Suprapubic skin (tissue), 4 donors: ENCODE results near the gene GPR171. TPM values are rescaled to one million over a fixed set of nuclear protein-coding genes. Genes with fewer than 3 reads are reported as not detected.
"Not testable (repeated sequence)": the region's sequence is repeated elsewhere in the genome, so short reads cannot be mapped to it uniquely, and the experiment has no call there.

ENCODE experiments used
- DNase-seq, 2 donors: peaks; one replicate each; pipeline ENCODE4 v3.0.0-alpha.2; 2019; ENCODE audit warnings: low spot score in 2 of 2
- H3K27ac ChIP-seq: fragments of 200-600 bp; sonication (generic); one replicate; pipeline ENCODE4 v1.5.1; 2019
- H3K27me3 ChIP-seq: fragments of 200-600 bp; sonication (generic); one replicate; pipeline ENCODE4 v1.5.1; 2019
- H3K36me3 ChIP-seq: fragments of 200-600 bp; sonication (generic); one replicate; pipeline ENCODE4 v1.5.1; 2019
- H3K4me1 ChIP-seq: fragments of 200-600 bp; sonication (generic); one replicate; pipeline ENCODE4 v1.5.1; 2019
- H3K4me3 ChIP-seq: fragments of 200-600 bp; sonication (generic); one replicate; pipeline ENCODE4 v1.5.1; 2019; ENCODE audit warnings: mild to moderate bottlenecking
- H3K9me3 ChIP-seq: fragments of 200-600 bp; sonication (generic); one replicate; pipeline ENCODE4 v1.5.1; 2019
- EP300 ChIP-seq: sonication (generic); formaldehyde crosslinking; IDR thresholded peaks from one replicate; pipeline ENCODE4 v1.6.1; 2017; ENCODE audit warnings: antibody characterized with exemption
- POLR2A ChIP-seq, 2 donors: fragments of 450-650 bp; IDR thresholded peaks; one replicate each; pipeline ENCODE4 v1.6.1; 2017; ENCODE audit warnings: antibody characterized with exemption in 2 of 2, mild to moderate bottlenecking in 2 of 2, moderate library complexity in 2 of 2
- POLR2AphosphoS5 ChIP-seq, 3 donors: sonication (generic); formaldehyde crosslinking; IDR thresholded peaks; one replicate each; pipeline ENCODE4 v1.6.1; 2017; ENCODE audit warnings: antibody characterized with exemption in 3 of 3
- WGBS: methylation state at CpG from one replicate; pipeline ENCODE4 v1.1.5; 2018; 5-methylcytosine and 5-hydroxymethylcytosine counted together
- total RNA-seq, 4 donors: library from RNA; depleted of rRNA; stranded (reverse); fragments of >200 nt; gene quantifications; one replicate each; pipeline ENCODE4 v1.1.0, GENCODE V29; 2016
- TF ChIP-seq, protein P1 (sequence below), 2 donors: fragments of 200-600 bp in 1 of 2; fragments of 450-650 bp in 1 of 2; sonication (generic) in 1 of 2; IDR thresholded peaks; one replicate each; pipeline ENCODE4 v1.5.1; 2016 to 2019; ENCODE audit warnings: antibody characterized with exemption in 2 of 2, mild to moderate bottlenecking in 1 of 2, moderate library complexity in 1 of 2

Gene GPR171
- total RNA-seq, 4 donors from 2014 or later, result 0.76 to 1.5 (median 1.3) TPM

DNA sequence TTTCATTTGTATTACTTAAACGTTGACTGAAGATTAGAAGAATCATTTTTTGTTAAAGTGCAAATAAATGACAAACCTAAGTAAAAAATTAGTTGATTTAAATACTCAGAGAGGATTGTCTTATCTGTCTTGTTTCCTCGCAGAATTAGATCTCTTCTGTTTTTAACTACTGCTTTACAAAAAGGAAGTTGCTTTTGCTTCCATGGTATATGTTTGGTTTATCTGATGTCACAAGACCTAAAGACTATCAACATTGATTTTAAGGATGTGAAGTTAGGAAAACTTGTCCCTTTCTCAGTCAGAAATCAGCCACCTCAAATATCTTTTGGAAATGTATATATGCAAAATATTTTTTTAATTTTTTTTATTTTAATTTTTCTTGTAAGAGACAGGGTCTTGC lies 28.7 kb downstream of the GPR171 start:
- 81% methylated on average over 2 of the region's 2 CpGs for WGBS
- no peak for DNase-seq

DNA sequence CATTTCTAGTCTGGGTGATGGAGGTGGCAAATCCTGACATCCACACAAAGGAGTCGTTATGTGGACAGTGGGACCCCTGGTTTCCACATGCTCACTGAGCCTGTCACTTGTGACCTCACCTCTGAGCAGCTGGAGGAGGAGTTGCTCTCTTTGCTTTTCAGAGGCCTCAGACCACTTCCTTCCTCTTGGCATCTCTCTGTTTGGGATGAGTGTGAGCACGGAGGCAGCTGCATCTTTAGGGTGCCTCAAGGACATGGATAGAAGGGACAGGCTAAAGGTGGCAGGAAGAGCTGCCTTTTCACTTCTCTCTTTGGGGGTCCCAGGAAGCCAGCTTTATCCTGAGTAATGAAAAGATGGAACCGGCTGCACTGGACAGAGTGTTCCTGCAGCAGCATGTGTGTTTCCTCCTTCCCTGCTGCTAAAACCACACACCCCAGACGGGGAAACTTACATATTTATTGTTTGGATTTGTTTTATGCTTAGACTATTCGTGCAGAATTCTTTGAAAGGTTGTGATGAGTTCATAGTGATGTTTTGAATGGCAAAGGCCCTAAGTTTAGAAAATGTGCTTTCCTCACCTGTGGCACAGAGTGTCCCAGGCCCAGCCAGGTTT lies 31.8 kb downstream of the GPR171 start:
- no peaks in the 10 kb centered on the region for H3K36me3 ChIP-seq
- H3K4me3 ChIP-seq, result no peak overlapping the region
- no peaks in the 10 kb centered on the region for H3K27me3 ChIP-seq
- H3K27ac ChIP-seq, result peak overlapping the region; percentile 12
- H3K9me3 ChIP-seq, result no peaks in the 10 kb centered on the region
- WGBS, result 62% methylated on average over 5 of the region's 5 CpGs
- TF ChIP-seq POLR2AphosphoS5 (IDR thresholded peaks at IDR 0.05) (no peak), EP300 (no peak), POLR2A (IDR thresholded peaks at IDR 0.05) (no peak)
- TF ChIP-seq, protein P1, sequence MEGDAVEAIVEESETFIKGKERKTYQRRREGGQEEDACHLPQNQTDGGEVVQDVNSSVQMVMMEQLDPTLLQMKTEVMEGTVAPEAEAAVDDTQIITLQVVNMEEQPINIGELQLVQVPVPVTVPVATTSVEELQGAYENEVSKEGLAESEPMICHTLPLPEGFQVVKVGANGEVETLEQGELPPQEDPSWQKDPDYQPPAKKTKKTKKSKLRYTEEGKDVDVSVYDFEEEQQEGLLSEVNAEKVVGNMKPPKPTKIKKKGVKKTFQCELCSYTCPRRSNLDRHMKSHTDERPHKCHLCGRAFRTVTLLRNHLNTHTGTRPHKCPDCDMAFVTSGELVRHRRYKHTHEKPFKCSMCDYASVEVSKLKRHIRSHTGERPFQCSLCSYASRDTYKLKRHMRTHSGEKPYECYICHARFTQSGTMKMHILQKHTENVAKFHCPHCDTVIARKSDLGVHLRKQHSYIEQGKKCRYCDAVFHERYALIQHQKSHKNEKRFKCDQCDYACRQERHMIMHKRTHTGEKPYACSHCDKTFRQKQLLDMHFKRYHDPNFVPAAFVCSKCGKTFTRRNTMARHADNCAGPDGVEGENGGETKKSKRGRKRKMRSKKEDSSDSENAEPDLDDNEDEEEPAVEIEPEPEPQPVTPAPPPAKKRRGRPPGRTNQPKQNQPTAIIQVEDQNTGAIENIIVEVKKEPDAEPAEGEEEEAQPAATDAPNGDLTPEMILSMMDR (IDR thresholded peaks at IDR 0.05), result no peak
- DNase-seq, result no peak
- H3K4me1 ChIP-seq, result no peaks in the 10 kb centered on the region

More for the DNA sequence above, 28.7 kb downstream of the GPR171 start:
- H3K4me1 ChIP-seq, result no peaks in the 10 kb centered on the region
- no peaks in the 10 kb centered on the region for H3K9me3 ChIP-seq
- H3K36me3 ChIP-seq, result no peaks in the 10 kb centered on the region
- no peak overlapping the region for H3K27ac ChIP-seq
- TF ChIP-seq, protein P1 (IDR thresholded peaks at IDR 0.05), result no peak
- TF ChIP-seq POLR2A (IDR thresholded peaks at IDR 0.05) (no peak), POLR2AphosphoS5 (IDR thresholded peaks at IDR 0.05) (no peak), EP300 (no peak)
- H3K27me3 ChIP-seq, result no peaks in the 10 kb centered on the region
- H3K4me3 ChIP-seq, result no peak overlapping the region

- H3K27ac ChIP-seq, result peak overlapping the region; percentile 65
- H3K4me3 ChIP-seq, DNase-seq, H3K4me1 ChIP-seq, H3K36me3 ChIP-seq, H3K27me3 ChIP-seq, H3K9me3 ChIP-seq: not testable (repeated sequence)
- WGBS, result 80% methylated on average over 9 of the region's 9 CpGs
Measured at GRCh38 chr3:151169948-151170679, 32.9 kb downstream of the GPR171 start.

- no peak for DNase-seq
Measured at GRCh38 chr3:151169262-151169947, 33.6 kb downstream of the GPR171 start.

GRCh38 chr3:151168269-151169094 lies 34.5 kb downstream of the GPR171 start:
- 14% methylated on average over 7 of the region's 7 CpGs for WGBS
- TF ChIP-seq, protein P1 (IDR thresholded peaks at IDR 0.05), result peak; percentile 65 to 72
- TF ChIP-seq EP300 (no peak), POLR2AphosphoS5 (IDR thresholded peaks at IDR 0.05) (no peak), POLR2A (IDR thresholded peaks at IDR 0.05) (no peak)
- H3K27ac ChIP-seq, result no peak overlapping the region

More at GRCh38 chr3:151169262-151169947, 33.6 kb downstream of the GPR171 start:
- H3K4me3 ChIP-seq, result no peak overlapping the region
- WGBS, result 84% methylated on average over 9 of the region's 9 CpGs
- H3K27me3 ChIP-seq, result no peaks in the 10 kb centered on the region
- TF ChIP-seq POLR2A (IDR thresholded peaks at IDR 0.05) (no peak), EP300 (no peak), POLR2AphosphoS5 (IDR thresholded peaks at IDR 0.05) (no peak)
- TF ChIP-seq, protein P1 (IDR thresholded peaks at IDR 0.05), result no peak
- no peaks in the 10 kb centered on the region for H3K9me3 ChIP-seq
- H3K4me1 ChIP-seq, result no peaks in the 10 kb centered on the region
- H3K27ac ChIP-seq, result peak overlapping the region; percentile 65
- H3K36me3 ChIP-seq, result no peaks in the 10 kb centered on the region

More at GRCh38 chr3:151168269-151169094, 34.5 kb downstream of the GPR171 start:
- peak in 1 of 2 donors; percentile 82 for DNase-seq
- no peaks in the 10 kb centered on the region for H3K4me1 ChIP-seq
- no peaks in the 10 kb centered on the region for H3K36me3 ChIP-seq
- H3K27me3 ChIP-seq, result no peaks in the 10 kb centered on the region
- no peak overlapping the region for H3K4me3 ChIP-seq
- H3K9me3 ChIP-seq, result no peaks in the 10 kb centered on the region
